Tibial artery (tissue), 4 donors: ENCODE results near the gene ANKRD9.

ENCODE experiments used
- DNase-seq, 2 donors: peaks; one replicate each; pipeline ENCODE4 v3.0.0-alpha.2; 2019
- H3K27ac ChIP-seq, 2 donors: fragments of 200-600 bp; sonication (generic) in 1 of 2; 1 replicate in 1 of 2; 2 replicates in 1 of 2; pipeline ENCODE4 v1.5.1; 2018 to 2019; ENCODE audit warnings: mild to moderate bottlenecking in 1 of 2
- H3K27me3 ChIP-seq, 2 donors: fragments of 200-600 bp; sonication (generic) in 1 of 2; one replicate each; pipeline versions ENCODE4 v1.5.1 to v1.6.0; 2016 to 2019
- H3K36me3 ChIP-seq, 3 donors: fragments of 200-600 bp; sonication (generic) in 2 of 3; one replicate each; pipeline ENCODE4 v1.5.1; 2016 to 2019; ENCODE audit warnings: mild to moderate bottlenecking in 2 of 3
- H3K4me1 ChIP-seq, 4 donors: fragments of 200-600 bp; sonication (generic) in 2 of 4; 1 replicate in 3 of 4; 2 replicates in 1 of 4; pipeline ENCODE4 v1.5.1; 2016 to 2019
- H3K4me3 ChIP-seq, 2 donors: fragments of 200-600 bp; sonication (generic) in 1 of 2; 1 replicate in 1 of 2; 2 replicates in 1 of 2; pipeline ENCODE4 v1.5.1; 2018 to 2019; ENCODE audit warnings: mild to moderate bottlenecking in 2 of 2
- H3K9me3 ChIP-seq, 3 donors: fragments of 200-600 bp; sonication (generic) in 1 of 3; one replicate each; pipeline ENCODE4 v1.5.1; 2016 to 2019
- CTCF ChIP-seq, 2 experiments: fragments of 200-600 bp in 1 of 2; fragments of 450-650 bp in 1 of 2; IDR thresholded peaks; one replicate each; pipeline ENCODE4 v1.5.1; 2017 to 2019; ENCODE audit warnings: antibody characterized with exemption in 2 of 2, mild to moderate bottlenecking in 1 of 2, moderate library complexity in 1 of 2
- intact Hi-C: fragments of 100-400 bp; cut with DNase I; formaldehyde crosslinking; loops from one replicate; pipeline ENCODE4 v1.15.0; 2023; ENCODE audit warnings: low total_unique reads

The ANKRD9 gene

GRCh38 chr14:102452302-102452701 is 57.3 kb downstream of the ANKRD9 start:
- Histone ChIP-seq H3K36me3 (peaks cover 59 to 100% (median 83%) of the 10 kb centered on the region in 3 donors), H3K27ac (no peak overlapping the region), H3K27me3 (no peaks in the 10 kb centered on the region), H3K4me1 (no peaks in the 10 kb centered on the region), H3K4me3 (no peak overlapping the region), H3K9me3 (no peaks in the 10 kb centered on the region)
- no peak for TF ChIP-seq CTCF (IDR thresholded peaks at IDR 0.05)
- DNase-seq: no peak
- intact Hi-C loops: no loop called here
